Activated CD8-positive, alpha-beta T cell treated with anti-CD3 and anti-CD28 coated beads for 36 hours (primary cell): ENCODE measurements around the gene DIS3L2. TPM values are rescaled to one million over a fixed set of nuclear protein-coding genes. Genes with fewer than 3 reads are reported as not detected.
A peak's percentile ranks its signal among the peaks of the same experiment; 100 is the strongest.
"Not testable (repeated sequence)": the region's sequence is repeated elsewhere in the genome, so short reads cannot be mapped to it uniquely, and the experiment has no call there.

ENCODE experiments used
- ATAC-seq: fragments of 200-7000 bp; cut with Tn5 transposase; one replicate; pipeline ENCODE4 v1.10.0; 2021; ENCODE audit warnings: mild to moderate bottlenecking, moderate library complexity
- CTCF ChIA-PET: fragments of 350-600 bp; sonication (Branson Sonifier 250); formaldehyde crosslinking; loops from one replicate; lab custom pipeline; 2021; ENCODE audit warnings: antibody characterized with exemption; lab: Charles Lee
- POLR2A ChIA-PET: fragments of 350-600 bp; sonication (Branson Sonifier 250); formaldehyde crosslinking; loops from one replicate; lab custom pipeline; 2021; ENCODE audit warnings: antibody characterized with exemption; lab: Charles Lee
- DNase-seq: peaks from one replicate; pipeline ENCODE4 v3.0.0-alpha.2; 2020
- H3K27ac Mint-ChIP-seq: one replicate; pipeline ENCODE4 v1.8.0; 2021; ENCODE audit warnings: mild to moderate bottlenecking, mixed read lengths
- H3K27me3 Mint-ChIP-seq: one replicate; pipeline ENCODE4 v1.8.0; 2021; ENCODE audit warnings: mixed read lengths
- H3K36me3 Mint-ChIP-seq: one replicate; pipeline ENCODE4 v1.8.0; 2021; ENCODE audit warnings: low read depth, mixed read lengths
- H3K4me1 Mint-ChIP-seq: one replicate; pipeline ENCODE4 v1.8.0; 2021; ENCODE audit warnings: low read depth, mixed read lengths
- H3K4me3 Mint-ChIP-seq: one replicate; pipeline ENCODE4 v1.8.0; 2021; ENCODE audit warnings: mild to moderate bottlenecking, moderate library complexity, mixed read lengths
- H3K9me3 Mint-ChIP-seq: one replicate; pipeline ENCODE4 v1.8.0; 2021; ENCODE audit warnings: mixed read lengths
- intact Hi-C: fragments of 100-400 bp; cut with micrococcal nuclease; formaldehyde crosslinking; loops from one replicate; pipeline ENCODE4 v1.10.0; 2022
- total RNA-seq, 2 experiments: library from RNA; stranded (reverse); gene quantifications; one replicate each; pipeline ENCODE4 v1.2.3, GENCODE V29; 2021
- TF ChIP-seq, protein P1 (sequence below): fragments of 200-600 bp; IDR thresholded peaks from one replicate; pipeline ENCODE4 v1.8.0; 2022; ENCODE audit warnings: antibody characterized with exemption, mild to moderate bottlenecking

Gene DIS3L2
- total RNA-seq, 2 experiments from 2014 or later: 26.5 to 27.2 TPM

DNA sequence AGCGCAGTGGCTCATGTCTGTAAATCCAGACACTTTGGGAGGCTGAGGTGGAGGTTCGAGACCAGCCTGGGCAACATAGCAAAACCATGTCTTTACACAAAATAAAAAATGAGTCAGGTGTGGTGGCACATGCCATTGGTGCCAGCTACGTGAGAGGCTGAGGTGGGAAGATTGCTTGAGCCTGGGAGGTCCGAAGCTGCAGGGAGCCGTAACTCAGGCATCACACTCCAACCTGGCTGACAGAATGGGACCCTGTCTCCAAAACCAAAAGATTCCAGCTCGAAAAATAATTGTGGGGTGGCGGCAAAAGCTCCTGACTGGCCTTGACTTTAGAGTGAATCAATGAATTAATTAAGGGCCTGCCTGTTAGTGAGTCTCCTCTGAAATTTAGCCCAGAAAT lies 415.8 kb downstream of the DIS3L2 start:
- no peak overlapping the region for H3K27ac Mint-ChIP-seq
- TF ChIP-seq, protein P1, sequence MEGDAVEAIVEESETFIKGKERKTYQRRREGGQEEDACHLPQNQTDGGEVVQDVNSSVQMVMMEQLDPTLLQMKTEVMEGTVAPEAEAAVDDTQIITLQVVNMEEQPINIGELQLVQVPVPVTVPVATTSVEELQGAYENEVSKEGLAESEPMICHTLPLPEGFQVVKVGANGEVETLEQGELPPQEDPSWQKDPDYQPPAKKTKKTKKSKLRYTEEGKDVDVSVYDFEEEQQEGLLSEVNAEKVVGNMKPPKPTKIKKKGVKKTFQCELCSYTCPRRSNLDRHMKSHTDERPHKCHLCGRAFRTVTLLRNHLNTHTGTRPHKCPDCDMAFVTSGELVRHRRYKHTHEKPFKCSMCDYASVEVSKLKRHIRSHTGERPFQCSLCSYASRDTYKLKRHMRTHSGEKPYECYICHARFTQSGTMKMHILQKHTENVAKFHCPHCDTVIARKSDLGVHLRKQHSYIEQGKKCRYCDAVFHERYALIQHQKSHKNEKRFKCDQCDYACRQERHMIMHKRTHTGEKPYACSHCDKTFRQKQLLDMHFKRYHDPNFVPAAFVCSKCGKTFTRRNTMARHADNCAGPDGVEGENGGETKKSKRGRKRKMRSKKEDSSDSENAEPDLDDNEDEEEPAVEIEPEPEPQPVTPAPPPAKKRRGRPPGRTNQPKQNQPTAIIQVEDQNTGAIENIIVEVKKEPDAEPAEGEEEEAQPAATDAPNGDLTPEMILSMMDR: no peak
- no peaks in the 10 kb centered on the region for H3K36me3 Mint-ChIP-seq
- ATAC-seq (no peak), DNase-seq (no peak)
- POLR2A ChIA-PET: no interaction called here
- peaks cover 5% of the 10 kb centered on the region for H3K27me3 Mint-ChIP-seq
- no peak overlapping the region for H3K4me3 Mint-ChIP-seq
- no peaks in the 10 kb centered on the region for H3K4me1 Mint-ChIP-seq
- CTCF ChIA-PET: interaction anchor here (1.2 to 1.8 kb wide), 2 partner anchors 70 to 477 kb away, joined by 3 to 5 read pairs; no protein-coding TSS in a partner anchor
- intact Hi-C loops: no loop called here
- H3K9me3 Mint-ChIP-seq: no peaks in the 10 kb centered on the region

- peaks cover 10% of the 10 kb centered on the region for H3K27me3 Mint-ChIP-seq
- H3K9me3 Mint-ChIP-seq: no peaks in the 10 kb centered on the region
- intact Hi-C loops: no loop called here
- CTCF ChIA-PET: no interaction called here
- ATAC-seq: no peak
- no peak overlapping the region for H3K27ac Mint-ChIP-seq
- POLR2A ChIA-PET: no interaction called here
- DNase-seq: no peak
- H3K36me3 Mint-ChIP-seq: no peaks in the 10 kb centered on the region
- no peaks in the 10 kb centered on the region for H3K4me1 Mint-ChIP-seq
- no peak overlapping the region for H3K4me3 Mint-ChIP-seq
- TF ChIP-seq, protein P1: no peak
Measured at GRCh38 chr2:232377841-232378734, 416.6 kb downstream of the DIS3L2 start.

DNA sequence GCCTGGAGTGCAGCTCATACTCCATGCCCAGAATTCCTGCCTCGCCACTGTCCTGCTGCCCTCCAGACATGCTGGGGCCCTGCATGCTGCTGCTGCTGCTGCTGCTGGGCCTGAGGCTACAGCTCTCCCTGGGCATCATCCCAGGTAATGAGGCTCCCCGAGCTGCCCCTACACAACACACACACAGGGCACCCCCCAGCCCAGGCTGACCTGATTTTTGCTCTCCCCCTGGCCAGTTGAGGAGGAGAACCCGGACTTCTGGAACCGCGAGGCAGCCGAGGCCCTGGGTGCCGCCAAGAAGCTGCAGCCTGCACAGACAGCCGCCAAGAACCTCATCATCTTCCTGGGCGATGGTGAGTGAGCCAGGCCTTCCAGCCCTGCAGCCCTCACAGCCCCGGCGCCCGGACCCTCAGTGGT lies 417.2 kb downstream of the DIS3L2 start, which contains the start of gene ALPP:
ALPP (plus strand) TSS at position 17 of the 417 bp plus-strand sequence; CDS start at position 69, 52 bp downstream.
- H3K27me3 Mint-ChIP-seq: peaks cover 12% of the 10 kb centered on the region

DNA sequence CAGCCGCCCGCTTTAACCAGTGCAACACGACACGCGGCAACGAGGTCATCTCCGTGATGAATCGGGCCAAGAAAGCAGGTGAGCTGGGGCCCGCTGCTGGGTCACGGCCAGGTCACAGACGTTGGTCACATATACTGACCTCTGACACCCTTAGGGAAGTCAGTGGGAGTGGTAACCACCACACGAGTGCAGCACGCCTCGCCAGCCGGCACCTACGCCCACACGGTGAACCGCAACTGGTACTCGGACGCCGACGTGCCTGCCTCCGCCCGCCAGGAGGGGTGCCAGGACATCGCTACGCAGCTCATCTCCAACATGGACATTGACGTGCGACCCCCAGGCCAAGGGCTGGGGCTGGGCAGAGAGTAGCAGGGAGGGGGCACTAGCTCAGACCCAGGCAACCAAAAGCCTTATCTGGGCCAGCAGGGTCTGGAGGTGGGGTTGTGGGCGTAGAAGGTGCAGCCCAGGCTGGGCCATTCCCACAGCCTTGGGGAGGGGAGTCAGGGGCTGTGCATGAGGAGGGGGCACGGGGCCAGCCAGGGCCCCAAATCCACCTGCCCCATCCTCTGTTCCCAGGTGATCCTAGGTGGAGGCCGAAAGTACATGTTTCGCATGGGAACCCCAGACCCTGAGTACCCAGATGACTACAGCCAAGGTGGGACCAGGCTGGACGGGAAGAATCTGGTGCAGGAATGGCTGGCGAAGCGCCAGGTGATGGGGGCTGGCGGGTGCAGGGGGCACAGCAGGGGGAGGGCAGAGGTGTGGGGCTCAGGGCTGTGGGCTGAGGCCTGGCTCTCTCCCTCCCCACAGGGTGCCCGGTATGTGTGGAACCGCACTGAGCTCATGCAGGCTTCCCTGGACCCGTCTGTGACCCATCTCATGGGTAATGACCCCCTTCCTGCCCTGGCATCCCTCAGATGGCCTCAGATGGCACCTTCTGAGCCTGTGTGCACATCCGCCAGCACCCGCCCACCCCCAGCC lies 418.4 kb downstream of the DIS3L2 start:
- peaks cover 20% of the 10 kb centered on the region for H3K27me3 Mint-ChIP-seq
- POLR2A ChIA-PET, intact Hi-C loops, H3K36me3 Mint-ChIP-seq, H3K4me1 Mint-ChIP-seq, DNase-seq, CTCF ChIA-PET, H3K9me3 Mint-ChIP-seq, H3K27ac Mint-ChIP-seq, H3K4me3 Mint-ChIP-seq, ATAC-seq: not testable (repeated sequence)

More for the DNA sequence above, 417.2 kb downstream of the DIS3L2 start, which contains the start of gene ALPP:
- H3K4me3 Mint-ChIP-seq, H3K4me1 Mint-ChIP-seq, DNase-seq, POLR2A ChIA-PET, H3K9me3 Mint-ChIP-seq, ATAC-seq, intact Hi-C loops, H3K27ac Mint-ChIP-seq, H3K36me3 Mint-ChIP-seq, CTCF ChIA-PET: not testable (repeated sequence)

GRCh38 chr2:232381204-232382031 lies 419.9 kb downstream of the DIS3L2 start:
- H3K4me1 Mint-ChIP-seq, H3K27ac Mint-ChIP-seq, H3K36me3 Mint-ChIP-seq, H3K9me3 Mint-ChIP-seq, CTCF ChIA-PET, POLR2A ChIA-PET, intact Hi-C loops: not testable (repeated sequence)
- TF ChIP-seq, protein P1: peak; percentile 40
- DNase-seq: peak; percentile 58
- H3K27me3 Mint-ChIP-seq: peaks cover 34% of the 10 kb centered on the region
- peak; percentile 90 for ATAC-seq
- peak overlapping the region; percentile 48 for H3K4me3 Mint-ChIP-seq
